Subcutaneous adipose tissue (tissue), 4 donors: ENCODE data around the gene ABHD8. TPM values are rescaled to one million over a fixed set of nuclear protein-coding genes. Genes with fewer than 3 reads are reported as not detected.

Experiments
- total RNA-seq, 4 donors: library from RNA; depleted of rRNA; stranded (reverse); fragments of >200 nt; gene quantifications; one replicate each; pipeline ENCODE4 v1.1.0, GENCODE V29; 2016
- TF ChIP-seq, protein P1 (sequence below): fragments of 450-650 bp; IDR thresholded peaks from one replicate; pipeline ENCODE4 v1.5.1; 2016; ENCODE audit warnings: low read depth, mild to moderate bottlenecking, control low read depth, antibody characterized with exemption, moderate library complexity

The ABHD8 gene
- total RNA-seq, 4 donors from 2014 or later = 6.2 to 17.5 (median 12.1) TPM

DNA sequence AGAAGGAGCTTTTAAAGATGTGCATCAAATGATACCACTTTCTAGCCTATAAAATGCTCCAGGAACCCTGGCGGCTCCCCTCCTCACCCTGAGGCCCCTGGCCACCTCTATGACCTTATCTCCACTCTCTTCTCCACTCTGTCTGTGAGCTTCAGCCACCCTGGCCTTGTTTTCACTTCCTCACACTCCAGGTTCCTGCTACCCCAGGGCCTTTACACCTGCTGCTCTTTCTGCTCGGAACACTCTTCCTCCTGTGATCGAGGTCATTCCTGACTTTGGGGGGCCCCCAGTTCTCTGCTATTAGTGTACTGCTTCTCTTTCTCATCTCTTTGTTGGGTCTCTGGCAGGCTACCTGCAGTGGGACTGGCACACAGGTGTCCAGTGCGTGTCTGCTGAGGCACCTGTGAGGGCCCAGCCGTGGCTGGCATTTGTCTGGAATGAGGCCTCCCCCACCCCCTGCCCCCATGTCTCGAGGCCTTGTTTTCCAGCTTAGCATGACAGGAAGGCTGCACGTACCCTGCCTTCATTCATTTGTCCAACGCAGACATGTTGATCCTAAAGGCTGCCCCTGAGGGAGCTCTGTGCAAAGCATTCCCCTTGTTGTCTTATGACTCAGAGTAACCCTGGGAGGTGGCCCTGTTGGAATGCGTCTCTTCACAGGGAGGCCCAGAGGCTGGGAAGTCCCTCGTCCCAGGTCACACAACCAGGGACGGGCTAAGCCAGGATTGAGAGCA, 8.4 kb upstream of the ABHD8 start:
- TF ChIP-seq, protein P1, sequence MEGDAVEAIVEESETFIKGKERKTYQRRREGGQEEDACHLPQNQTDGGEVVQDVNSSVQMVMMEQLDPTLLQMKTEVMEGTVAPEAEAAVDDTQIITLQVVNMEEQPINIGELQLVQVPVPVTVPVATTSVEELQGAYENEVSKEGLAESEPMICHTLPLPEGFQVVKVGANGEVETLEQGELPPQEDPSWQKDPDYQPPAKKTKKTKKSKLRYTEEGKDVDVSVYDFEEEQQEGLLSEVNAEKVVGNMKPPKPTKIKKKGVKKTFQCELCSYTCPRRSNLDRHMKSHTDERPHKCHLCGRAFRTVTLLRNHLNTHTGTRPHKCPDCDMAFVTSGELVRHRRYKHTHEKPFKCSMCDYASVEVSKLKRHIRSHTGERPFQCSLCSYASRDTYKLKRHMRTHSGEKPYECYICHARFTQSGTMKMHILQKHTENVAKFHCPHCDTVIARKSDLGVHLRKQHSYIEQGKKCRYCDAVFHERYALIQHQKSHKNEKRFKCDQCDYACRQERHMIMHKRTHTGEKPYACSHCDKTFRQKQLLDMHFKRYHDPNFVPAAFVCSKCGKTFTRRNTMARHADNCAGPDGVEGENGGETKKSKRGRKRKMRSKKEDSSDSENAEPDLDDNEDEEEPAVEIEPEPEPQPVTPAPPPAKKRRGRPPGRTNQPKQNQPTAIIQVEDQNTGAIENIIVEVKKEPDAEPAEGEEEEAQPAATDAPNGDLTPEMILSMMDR = no peak

DNA sequence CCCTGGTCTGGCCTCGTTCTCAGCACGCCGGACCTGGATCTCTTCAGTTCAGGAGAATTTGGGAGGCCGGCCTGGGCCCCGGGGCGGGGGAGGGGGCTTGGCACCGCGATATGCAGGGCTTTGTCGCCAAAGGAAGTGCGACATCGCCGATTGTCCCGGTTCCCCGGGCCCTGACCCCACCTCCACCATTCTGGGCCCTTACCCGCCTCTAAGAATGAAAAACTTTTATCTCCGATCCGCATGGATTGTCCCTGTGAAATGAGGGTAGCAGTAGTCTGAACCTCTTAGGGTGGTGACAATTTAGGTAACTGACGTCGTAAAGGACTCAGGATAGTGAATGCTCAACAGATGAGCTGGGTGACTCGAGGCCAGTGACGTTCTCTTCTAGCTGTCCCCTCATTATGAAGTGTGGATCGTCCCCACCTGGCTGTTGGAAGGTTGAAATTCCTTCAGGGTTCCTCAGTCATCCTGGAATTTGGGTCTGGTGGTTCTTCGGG, 6.8 kb upstream of the ABHD8 start:
- TF ChIP-seq, protein P1 = no peak

DNA sequence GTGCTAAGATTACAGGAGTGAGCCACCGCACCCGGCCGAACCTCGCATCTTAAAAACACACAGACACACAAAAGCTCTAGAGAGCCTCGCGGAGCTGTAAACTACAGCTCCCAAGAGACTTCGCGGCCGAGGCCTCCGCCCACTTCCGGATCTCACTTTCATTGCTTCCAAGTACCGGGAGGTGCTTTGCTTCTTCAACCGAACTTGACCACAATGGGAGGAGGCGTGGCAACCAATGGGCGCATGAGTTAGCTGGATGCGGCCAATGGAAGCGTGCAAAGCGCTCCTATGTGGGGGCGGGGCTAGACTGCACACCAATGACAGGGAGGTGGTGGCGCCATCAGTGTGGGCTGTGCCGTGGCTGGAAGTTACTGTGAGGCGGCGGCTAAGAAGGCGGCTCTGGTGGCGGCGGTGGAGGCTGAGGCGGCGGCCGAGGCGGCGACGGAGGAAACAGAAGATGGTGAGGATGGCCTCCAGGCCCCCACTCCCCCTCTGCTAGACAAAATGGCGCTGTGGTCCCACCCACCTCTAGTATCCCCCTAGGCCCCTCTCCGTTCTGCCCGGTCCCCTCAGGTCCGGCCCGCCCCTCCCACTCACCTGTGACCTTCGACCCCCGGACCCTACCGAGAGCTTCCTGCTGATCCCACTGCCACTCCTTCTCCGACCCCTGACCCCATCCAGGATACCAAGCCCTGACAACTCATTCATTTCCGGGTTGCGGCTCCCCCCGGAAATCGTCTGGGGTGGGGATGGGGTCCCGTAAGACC, 6.2 kb upstream of the ABHD8 start, which contains the start of gene DDA1:
Gene DDA1 (plus strand): TSS at position 366 of the 767 bp plus-strand sequence. CDS start 92 bp downstream, at position 458.
- TF ChIP-seq, protein P1 = no peak

DNA sequence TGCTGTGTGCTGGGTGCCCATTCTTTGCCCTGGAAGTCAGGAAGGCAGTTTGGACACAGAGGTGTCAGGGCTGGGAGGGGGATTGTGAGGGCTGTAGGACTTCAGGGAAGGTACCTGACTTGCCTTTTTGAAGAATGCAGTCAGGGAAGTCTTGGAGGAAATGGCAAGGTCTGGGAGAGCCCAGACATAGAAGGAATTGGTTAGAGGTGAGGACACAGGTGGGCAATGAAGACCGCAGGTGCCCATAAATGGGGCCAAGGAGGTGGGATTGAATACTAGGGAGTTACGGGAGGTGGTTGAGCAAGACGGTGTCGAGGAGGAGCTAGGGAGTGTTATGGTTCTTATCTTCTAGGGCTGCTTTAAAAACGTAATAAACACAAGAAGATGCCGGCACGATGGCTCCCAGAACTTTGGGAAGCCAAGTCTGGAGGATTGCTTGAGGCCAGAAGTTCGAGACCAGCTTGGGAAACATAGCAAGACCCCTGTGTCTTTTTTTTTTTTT, 4.7 kb upstream of the ABHD8 start:
- TF ChIP-seq, protein P1 = no peak

DNA sequence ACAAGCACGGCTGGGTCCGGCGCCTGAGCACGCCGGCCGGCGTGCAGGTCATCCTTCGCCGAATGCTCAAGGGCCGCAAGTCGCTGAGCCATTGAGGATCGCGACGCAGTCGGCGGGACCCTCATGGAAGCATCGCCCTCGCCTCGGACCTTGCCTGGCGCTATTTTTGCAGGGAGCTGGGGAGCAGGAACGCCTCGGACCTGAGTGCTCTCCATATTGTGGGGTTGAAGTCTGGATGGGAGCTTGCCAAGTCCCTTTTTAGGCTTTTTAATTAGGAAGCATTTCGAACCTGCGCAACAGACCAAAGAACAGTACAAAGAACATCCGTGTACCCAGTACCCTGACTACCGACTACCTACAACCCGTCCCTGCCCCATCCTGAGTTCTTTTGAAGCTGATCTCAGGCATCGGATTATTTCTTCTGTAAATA, 3.1 kb upstream of the ABHD8 start:
- TF ChIP-seq, protein P1 = no peak

DNA sequence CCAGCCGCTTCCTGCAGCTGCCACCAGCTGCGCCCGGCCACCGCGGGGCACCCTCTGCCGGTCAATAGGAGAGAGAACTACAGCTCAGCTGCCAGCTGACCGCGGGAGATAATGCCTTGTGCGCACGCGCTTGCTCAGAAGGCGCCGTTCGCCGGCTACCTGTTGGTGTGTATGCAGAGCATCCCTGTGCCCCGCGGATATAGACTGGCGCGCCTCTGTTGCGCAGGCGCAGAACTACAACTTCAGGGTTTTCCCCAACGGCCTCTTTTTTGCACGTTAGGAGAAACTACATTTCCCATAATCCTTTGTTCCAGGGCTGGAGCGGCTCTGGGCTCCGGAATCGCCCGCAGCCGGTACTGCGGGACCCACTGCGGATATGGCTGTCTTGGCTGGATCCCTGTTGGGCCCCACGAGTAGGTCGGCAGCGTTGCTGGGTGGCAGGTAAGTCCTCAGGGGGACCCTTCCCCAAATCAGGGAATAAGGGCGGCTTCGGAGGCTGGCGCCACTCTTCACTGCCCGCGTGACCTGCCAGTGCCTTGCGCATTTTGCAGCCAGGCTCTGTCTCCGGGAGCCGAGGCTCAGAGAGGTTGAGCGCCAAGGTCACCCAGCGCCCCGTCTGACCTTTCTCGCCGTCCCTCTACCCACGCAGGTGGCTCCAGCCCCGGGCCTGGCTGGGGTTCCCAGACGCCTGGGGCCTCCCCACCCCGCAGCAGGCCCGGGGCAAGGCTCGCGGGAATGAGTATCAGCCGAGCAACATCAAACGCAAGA, 2.5 kb upstream of the ABHD8 start, which contains the start of gene MRPL34:
Gene MRPL34 (plus strand): TSS at position 356 of the 768 bp plus-strand sequence. CDS start 21 bp downstream, at position 377.
- TF ChIP-seq, protein P1 = no peak
